Measurements from ENCODE around the gene TCIRG1. TPM values are rescaled to one million over a fixed set of nuclear protein-coding genes. Genes with fewer than 3 reads are reported as not detected.

TCIRG1 gene
- total and polyA plus RNA-seq, 2 of the 13 experiments (the other 11 are each of a cell fraction or from before 2014, with no cell fraction given): 48.0 to 69.6 TPM

GRCh38 chr11:68003846-68004550, 34.8 kb upstream of the TCIRG1 start, which contains the start of gene UNC93B1 (continued):
- TF ChIP-seq ZNF687 (CRISPR knock-in tag; IDR thresholded peaks at IDR 0.05) (peak; percentile 75), RBM39 (IDR thresholded peaks at IDR 0.05; ENCODE audit: low read depth, low read length, poor library complexity, severe bottlenecking) (no peak), ZKSCAN1 (IDR thresholded peaks at IDR 0.05; ENCODE audit: low read length) (0 out of 2 replicates have a peak, but pooled peaks have one; percentile 33), GATA4 (IDR thresholded peaks at IDR 0.05; ENCODE audit: borderline replicate concordance, low read depth) (no peak), MXI1 (IDR thresholded peaks at IDR 0.05; ENCODE audit: borderline replicate concordance, low read depth, low read length) (peak; percentile 84; the same call in 1 of the 3 replicates), TOPORS (CRISPR knock-in tag; IDR thresholded peaks at IDR 0.05) (0 out of 2 replicates have a peak, but pooled peaks have one; percentile 41), HNRNPK (IDR thresholded peaks at IDR 0.05; ENCODE audit: low read depth, low read length, poor library complexity, severe bottlenecking) (peak; percentile 15), SMAD9 (CRISPR knock-in tag; IDR thresholded peaks at IDR 0.05) (no peak), PITX1 (CRISPR knock-in tag; IDR thresholded peaks at IDR 0.05) (0 out of 2 replicates have a peak, but pooled peaks have one; percentile 26), AHDC1 (CRISPR knock-in tag; IDR thresholded peaks at IDR 0.05; ENCODE audit: borderline replicate concordance) (0 out of 2 replicates have a peak, but pooled peaks have one; percentile 14), RFX1 (IDR thresholded peaks at IDR 0.05) (no peak)
- TF ChIP-seq, protein P1, sequence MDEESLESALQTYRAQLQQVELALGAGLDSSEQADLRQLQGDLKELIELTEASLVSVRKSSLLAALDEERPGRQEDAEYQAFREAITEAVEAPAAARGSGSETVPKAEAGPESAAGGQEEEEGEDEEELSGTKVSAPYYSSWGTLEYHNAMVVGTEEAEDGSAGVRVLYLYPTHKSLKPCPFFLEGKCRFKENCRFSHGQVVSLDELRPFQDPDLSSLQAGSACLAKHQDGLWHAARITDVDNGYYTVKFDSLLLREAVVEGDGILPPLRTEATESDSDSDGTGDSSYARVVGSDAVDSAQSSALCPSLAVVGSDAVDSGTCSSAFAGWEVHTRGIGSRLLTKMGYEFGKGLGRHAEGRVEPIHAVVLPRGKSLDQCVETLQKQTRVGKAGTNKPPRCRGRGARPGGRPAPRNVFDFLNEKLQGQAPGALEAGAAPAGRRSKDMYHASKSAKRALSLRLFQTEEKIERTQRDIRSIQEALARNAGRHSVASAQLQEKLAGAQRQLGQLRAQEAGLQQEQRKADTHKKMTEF (CRISPR knock-in tag; IDR thresholded peaks at IDR 0.05): peak; percentile 39; the same call in 1 of the 2 replicates

Data from HepG2 (cell line).